ENCODE data around the gene CCDC169. TPM values are rescaled to one million over a fixed set of nuclear protein-coding genes. Genes with fewer than 3 reads are reported as not detected.

CCDC169 gene
- total and polyA plus RNA-seq, 2 of the 4 experiments (the other 2 are of a cell fraction) = 0.54 to 0.62 TPM

GRCh38 chr13:36331280-36331679, 33.7 kb upstream of the CCDC169 start:
- Histone ChIP-seq H3K27ac (ENCODE audit: insufficient read depth, low read length) (no peak overlapping the region), H3K4me3 (ENCODE audit: insufficient read depth, low read depth, low read length) (no peak overlapping the region), H2AK9ac (replicated peaks; ENCODE audit: low read depth, low read length, poor library complexity) (no peak overlapping the region), H3K4me2 (ENCODE audit: low read depth, low read length) (no peak overlapping the region), H3K18ac (ENCODE audit: low read depth, low read length) (no peak overlapping the region), H4K20me1 (ENCODE audit: insufficient read depth, low read length) (peaks cover 20% of the 10 kb centered on the region; the same call in 1 of the 2 replicates), H2BK120ac (ENCODE audit: low read depth, low read length) (no peak overlapping the region), H2BK15ac (ENCODE audit: low read depth, low read length) (no peak overlapping the region), H3K27me3 (ENCODE audit: control insufficient read depth, insufficient read depth, low read length) (no peaks in the 10 kb centered on the region), H3K79me1 (ENCODE audit: low read depth in 1 of 2, low read length in 2 of 2) (peaks cover 13 to 49% of the 10 kb centered on the region in 2 experiments), H4K5ac (ENCODE audit: low read depth, low read length) (no peak overlapping the region), H2AFZ (replicated peaks; ENCODE audit: low read length, poor library complexity) (no peak overlapping the region), H3K4me1 (ENCODE audit: control insufficient read depth, insufficient read depth, low read length) (no peaks in the 10 kb centered on the region), H3K14ac (replicated peaks; ENCODE audit: low read depth, low read length) (no peak overlapping the region), H3K4ac (ENCODE audit: low read depth, low read length) (no peak overlapping the region), H3K56ac (ENCODE audit: extremely low read depth, insufficient read depth, low read length) (no peak overlapping the region), H2AK5ac (ENCODE audit: low read depth, low read length) (no peak overlapping the region), H3K23ac (ENCODE audit: low read depth, low read length) (no peak overlapping the region), H3K36me3 (ENCODE audit: control insufficient read depth, insufficient read depth, low read length) (peaks cover 29% of the 10 kb centered on the region), H2BK5ac (ENCODE audit: low read depth, low read length, poor library complexity, severe bottlenecking) (no peak overlapping the region), H4K8ac (ENCODE audit: low read depth in 2 of 2, low read length in 2 of 2) (no peak overlapping the region), H3K9me1 (ENCODE audit: insufficient read depth, low read length) (no peaks in the 10 kb centered on the region), H3K9me3 (ENCODE audit: control insufficient read depth, insufficient read depth, low read length) (no peaks in the 10 kb centered on the region), H4K91ac (ENCODE audit: insufficient read depth, low read depth, low read length) (no peak overlapping the region), H3K9ac (ENCODE audit: low read depth, low read length) (no peak overlapping the region), H2BK20ac (ENCODE audit: low read depth, low read length) (no peak overlapping the region)
- DNase-seq (no peak), ATAC-seq (ENCODE audit: low read depth) (no peak)
- ChIA-PET CTCF (interaction anchor here (1.1 to 1.2 kb wide), 2 partner anchors 9 to 36 kb away, joined by 4 to 5 read pairs; no protein-coding TSS in a partner anchor), POLR2A (ENCODE audit: unreplicated experiment) (no interaction called here)
- in situ Hi-C loops (cut with MboI; ENCODE audit: low sequenced_read_pairs) = loop anchor here (25.0 kb wide), 1 partner anchor 656 kb away; the partner anchor contains the start of gene ALG5
- TF ChIP-seq ELK1 (IDR thresholded peaks at IDR 0.05; ENCODE audit: borderline replicate concordance, low read depth, low read length) (no peak), MAFK (IDR thresholded peaks at IDR 0.05; ENCODE audit: low read depth, low read length) (no peak), MAZ (IDR thresholded peaks at IDR 0.05; ENCODE audit: borderline replicate concordance, low read depth, low read length) (no peak), NFE2L2 (IDR thresholded peaks at IDR 0.05; ENCODE audit: low read depth, low read length) (no peak), MXI1 (IDR thresholded peaks at IDR 0.05; ENCODE audit: borderline replicate concordance, low read depth, low read length) (no peak), FOS (IDR thresholded peaks at IDR 0.05; ENCODE audit: low read depth, low read length) (no peak), RAD21 (IDR thresholded peaks at IDR 0.05; ENCODE audit: low read length) (no peak), SMC3 (IDR thresholded peaks at IDR 0.05; ENCODE audit: low read depth, low read length) (no peak), USF2 (IDR thresholded peaks at IDR 0.05; ENCODE audit: low read depth, low read length) (no peak), RCOR1 (IDR thresholded peaks at IDR 0.05; ENCODE audit: insufficient replicate concordance, low read length) (no peak), CHD1 (IDR thresholded peaks at IDR 0.05; ENCODE audit: low read depth, low read length) (no peak), CTCF (conservative IDR thresholded peaks at IDR 0.05; ENCODE audit: low read depth, low read length) (no peak), POLR2A (IDR thresholded peaks at IDR 0.05; ENCODE audit: low read depth, low read length) (no peak)
- dilution Hi-C loops (cut with HindIII; ENCODE audit: low sequenced_read_pairs, unreplicated experiment) = no loop called here
- no TSS peak for BruUV-seq (replicated peaks)
- intact Hi-C loops (cut with micrococcal nuclease) = no loop called here
- no CpG with 5 or more reads among the region's 4 CpGs for WGBS, 2 experiments (ENCODE audit: extremely low coverage in 2 of 2, insufficient read length in 1 of 2)

Measured in IMR-90 (cell line).